ENCODE measurements around the gene TAAR6.
"Not testable (repeated sequence)": the region's sequence is repeated elsewhere in the genome, so short reads cannot be mapped to it uniquely, and the experiment has no call there.

DNA sequence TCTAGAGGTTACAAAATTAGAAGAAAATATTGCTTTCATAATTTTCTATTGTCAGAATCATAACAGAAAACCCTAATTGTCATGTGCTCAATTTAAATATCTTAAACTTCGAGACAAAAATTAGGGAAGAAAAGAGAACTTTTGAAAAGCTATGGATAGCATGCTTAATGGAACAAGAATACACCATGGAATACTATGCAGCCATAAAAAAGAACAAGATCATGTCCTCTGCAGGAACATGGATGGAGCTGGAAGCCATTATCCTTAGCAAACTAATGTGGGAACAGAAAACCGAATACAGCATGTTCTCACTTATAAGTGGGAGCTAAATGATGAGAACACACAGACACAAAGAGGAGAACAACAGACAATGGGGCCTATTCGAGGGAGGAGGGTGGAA is 10.0 kb upstream of the TAAR6 start:
- not testable (repeated sequence) for TF ChIP-seq POLR2A (IDR thresholded peaks at IDR 0.05)
- TF ChIP-seq, protein P1, sequence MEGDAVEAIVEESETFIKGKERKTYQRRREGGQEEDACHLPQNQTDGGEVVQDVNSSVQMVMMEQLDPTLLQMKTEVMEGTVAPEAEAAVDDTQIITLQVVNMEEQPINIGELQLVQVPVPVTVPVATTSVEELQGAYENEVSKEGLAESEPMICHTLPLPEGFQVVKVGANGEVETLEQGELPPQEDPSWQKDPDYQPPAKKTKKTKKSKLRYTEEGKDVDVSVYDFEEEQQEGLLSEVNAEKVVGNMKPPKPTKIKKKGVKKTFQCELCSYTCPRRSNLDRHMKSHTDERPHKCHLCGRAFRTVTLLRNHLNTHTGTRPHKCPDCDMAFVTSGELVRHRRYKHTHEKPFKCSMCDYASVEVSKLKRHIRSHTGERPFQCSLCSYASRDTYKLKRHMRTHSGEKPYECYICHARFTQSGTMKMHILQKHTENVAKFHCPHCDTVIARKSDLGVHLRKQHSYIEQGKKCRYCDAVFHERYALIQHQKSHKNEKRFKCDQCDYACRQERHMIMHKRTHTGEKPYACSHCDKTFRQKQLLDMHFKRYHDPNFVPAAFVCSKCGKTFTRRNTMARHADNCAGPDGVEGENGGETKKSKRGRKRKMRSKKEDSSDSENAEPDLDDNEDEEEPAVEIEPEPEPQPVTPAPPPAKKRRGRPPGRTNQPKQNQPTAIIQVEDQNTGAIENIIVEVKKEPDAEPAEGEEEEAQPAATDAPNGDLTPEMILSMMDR (IDR thresholded peaks at IDR 0.05): not testable (repeated sequence)
